ENCODE measurements around the gene NPHS1.
"Not testable (repeated sequence)": the region's sequence is repeated elsewhere in the genome, so short reads cannot be mapped to it uniquely, and the experiment has no call there.

NPHS1 gene

GRCh38 chr19:35897706-35898451 is 45.6 kb upstream of the NPHS1 start:
- no peak for TF ChIP-seq CTCF (IDR thresholded peaks at IDR 0.05; ENCODE audit: low read depth, low read length, missing control alignments)
- Histone ChIP-seq H3K36me3 (replicated peaks) (peaks cover 17% of the 10 kb centered on the region), H3K4me3 (ENCODE audit: low read depth, low read length) (peak overlapping the region; percentile 74), H3K27ac (no peak overlapping the region), H3K27me3 (replicated peaks) (no peaks in the 10 kb centered on the region)
- in situ Hi-C loops (cut with HindIII; ENCODE audit: low pct_ligation_motif_present, low sequenced_read_pairs) = no loop called here
- no peak for DNase-seq

DNA sequence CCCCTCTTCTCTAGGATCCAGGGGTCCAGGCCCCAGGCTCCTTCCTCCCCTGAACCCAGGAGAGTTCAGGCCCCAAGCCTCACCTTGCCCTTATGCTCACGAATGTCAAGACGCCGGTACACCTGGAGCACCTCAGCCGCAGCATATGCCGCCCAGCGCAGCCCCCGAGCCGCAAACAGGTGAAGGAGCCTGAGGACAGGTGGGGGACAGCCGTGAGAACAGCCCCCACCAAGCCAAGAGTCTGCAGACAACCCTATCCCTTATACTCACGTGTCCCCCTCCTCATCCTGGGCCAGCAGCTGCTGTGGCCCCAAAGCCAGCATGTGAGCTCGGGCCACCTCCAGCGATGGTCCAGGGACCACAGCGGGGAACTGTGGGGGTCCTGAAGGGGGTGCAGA is 44.3 kb upstream of the NPHS1 start:
- TF ChIP-seq CTCF (IDR thresholded peaks at IDR 0.05; ENCODE audit: low read depth, low read length, missing control alignments) = no peak

DNA sequence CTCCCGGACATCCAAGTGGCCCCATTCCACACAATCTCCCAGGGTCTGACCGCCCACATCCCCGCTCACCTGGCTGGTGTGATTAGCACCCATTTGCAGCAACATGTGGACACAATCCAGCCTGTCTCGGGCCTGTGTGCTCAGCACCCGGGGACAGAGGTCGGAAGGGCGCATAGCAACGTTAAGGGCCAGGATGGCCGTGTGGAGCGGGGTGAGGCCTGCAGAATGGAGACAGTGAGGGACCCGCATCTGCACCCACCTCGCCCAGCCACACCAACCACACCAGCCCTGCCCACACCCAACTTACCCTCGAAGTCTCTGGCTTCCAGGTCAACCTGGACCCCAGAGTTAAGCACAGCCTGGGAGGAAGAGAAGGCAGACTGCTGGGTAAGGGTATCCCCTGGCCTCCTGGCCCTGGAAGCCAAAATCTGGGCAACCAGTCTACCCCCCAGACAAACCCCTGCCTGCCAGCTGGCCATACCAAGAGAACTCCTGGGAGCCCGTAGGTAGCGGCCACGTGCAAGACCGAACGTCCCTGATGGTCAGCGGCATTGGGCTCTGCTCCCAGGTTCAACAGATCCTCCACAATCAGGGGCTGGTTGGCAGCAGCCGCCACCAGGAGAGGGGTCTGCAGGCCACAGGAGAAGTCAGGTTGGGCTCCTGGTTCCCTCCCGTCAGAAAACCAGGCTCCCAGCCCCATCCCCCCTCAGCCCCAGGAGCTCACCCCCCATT is 43.8 kb upstream of the NPHS1 start:
- H3K27me3 ChIP-seq (replicated peaks) = no peaks in the 10 kb centered on the region
- DNase-seq = no peak
- no peak overlapping the region for H3K27ac ChIP-seq
- no peak overlapping the region for H3K4me3 ChIP-seq (ENCODE audit: low read depth, low read length)
- H3K36me3 ChIP-seq (replicated peaks) = peaks cover 18% of the 10 kb centered on the region
- in situ Hi-C loops (cut with HindIII; ENCODE audit: low pct_ligation_motif_present, low sequenced_read_pairs) = no loop called here
- no peak for TF ChIP-seq CTCF (IDR thresholded peaks at IDR 0.05; ENCODE audit: low read depth, low read length, missing control alignments)

More for the DNA sequence above, 44.3 kb upstream of the NPHS1 start:
- no peak overlapping the region for H3K27ac ChIP-seq
- no peak for DNase-seq
- in situ Hi-C loops (cut with HindIII; ENCODE audit: low pct_ligation_motif_present, low sequenced_read_pairs) = no loop called here
- no peaks in the 10 kb centered on the region for H3K27me3 ChIP-seq (replicated peaks)
- no peak overlapping the region for H3K4me3 ChIP-seq (ENCODE audit: low read depth, low read length)
- H3K36me3 ChIP-seq (replicated peaks) = peaks cover 18% of the 10 kb centered on the region

DNA sequence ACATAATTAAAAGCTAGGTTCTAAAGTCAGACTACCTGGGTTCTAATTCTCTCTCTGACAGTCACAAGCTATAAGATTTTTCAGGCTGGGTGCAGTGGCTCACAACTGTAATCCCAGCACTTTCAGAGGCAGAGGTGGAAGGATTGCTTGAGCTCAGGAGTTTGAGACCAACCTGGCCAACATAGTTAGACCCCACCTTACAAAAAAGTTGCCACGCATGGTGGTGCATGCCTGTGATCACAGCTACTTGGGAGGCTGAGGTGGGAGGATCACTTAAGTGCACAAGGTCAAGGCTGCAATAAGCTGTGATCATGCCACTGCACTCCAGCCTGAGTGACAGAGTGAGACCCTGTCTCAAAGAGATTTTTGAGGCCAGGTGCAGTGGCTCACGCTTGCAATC is 42.0 kb upstream of the NPHS1 start:
- no peak for TF ChIP-seq CTCF (IDR thresholded peaks at IDR 0.05; ENCODE audit: low read depth, low read length, missing control alignments)
- H3K27ac ChIP-seq = no peak overlapping the region
- in situ Hi-C loops (cut with HindIII; ENCODE audit: low pct_ligation_motif_present, low sequenced_read_pairs) = no loop called here
- no peak for DNase-seq
- no peak overlapping the region for H3K4me3 ChIP-seq (ENCODE audit: low read depth, low read length)
- H3K27me3 ChIP-seq (replicated peaks) = no peaks in the 10 kb centered on the region
- H3K36me3 ChIP-seq (replicated peaks) = peaks cover 25% of the 10 kb centered on the region

DNA sequence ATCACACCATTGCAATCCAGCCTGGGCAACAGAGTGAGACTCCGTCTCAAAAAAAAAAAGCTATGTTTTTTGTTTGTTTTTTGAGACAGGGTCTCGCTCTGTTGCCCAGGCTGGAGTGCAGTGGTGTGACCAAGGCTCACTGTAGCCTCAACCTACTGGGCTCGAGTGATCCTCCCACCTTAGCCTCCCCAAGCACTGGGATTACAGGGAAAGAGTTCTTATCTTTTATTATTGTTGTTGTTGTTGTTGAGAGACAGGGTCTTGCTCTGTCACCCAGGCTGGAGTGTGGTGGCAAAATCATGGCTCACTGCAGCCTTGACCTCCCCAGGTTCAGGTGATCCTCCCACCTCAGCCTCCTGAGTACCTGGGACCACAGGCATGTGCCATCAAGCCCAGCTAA is 39.5 kb upstream of the NPHS1 start:
- H3K27ac ChIP-seq; DNase-seq; H3K4me3 ChIP-seq (ENCODE audit: low read depth, low read length); in situ Hi-C loops (cut with HindIII; ENCODE audit: low pct_ligation_motif_present, low sequenced_read_pairs); H3K27me3 ChIP-seq (replicated peaks): not testable (repeated sequence)
- peaks cover 39% of the 10 kb centered on the region for H3K36me3 ChIP-seq (replicated peaks)

DNA sequence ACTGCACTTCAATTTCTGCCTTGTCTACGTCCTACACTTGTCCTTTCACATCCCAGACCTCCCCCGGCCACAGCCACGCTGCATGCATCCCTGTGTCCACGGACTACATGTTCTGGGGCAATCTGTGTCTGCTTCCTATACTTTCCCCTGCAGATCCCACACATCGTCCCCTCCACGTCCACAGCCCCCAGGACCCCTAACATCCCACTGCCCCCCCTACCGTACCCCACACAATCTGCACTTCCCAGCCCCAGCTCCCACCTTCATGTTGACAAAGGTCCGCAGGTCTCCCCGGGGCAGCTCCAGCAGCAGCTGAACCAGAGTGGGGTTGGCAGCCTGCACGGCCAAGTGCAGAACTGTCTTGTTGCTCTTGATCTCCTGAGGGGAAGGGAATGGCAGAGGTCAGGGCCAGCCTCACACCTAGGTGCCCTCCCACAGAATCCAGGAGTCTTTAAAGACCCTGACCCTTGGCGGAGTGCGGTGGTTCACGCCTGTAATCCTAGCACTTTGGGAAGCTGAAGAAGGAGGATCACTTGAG is 37.9 kb upstream of the NPHS1 start:
- no peak for TF ChIP-seq CTCF (IDR thresholded peaks at IDR 0.05; ENCODE audit: low read depth, low read length, missing control alignments)
- H3K27ac ChIP-seq = no peak overlapping the region
- H3K36me3 ChIP-seq (replicated peaks) = peaks cover 32% of the 10 kb centered on the region
- H3K4me3 ChIP-seq (ENCODE audit: low read depth, low read length) = no peak overlapping the region
- no peak for DNase-seq
- H3K27me3 ChIP-seq (replicated peaks) = no peaks in the 10 kb centered on the region
- in situ Hi-C loops (cut with HindIII; ENCODE audit: low pct_ligation_motif_present, low sequenced_read_pairs) = no loop called here
